CD4-positive, alpha-beta T cell treated with Interleukin-12 subunit alpha and Interleukin-12 subunit beta, for 1 hour (primary cell): ENCODE measurements around the gene MEX3B.
"Not testable (repeated sequence)": the region's sequence is repeated elsewhere in the genome, so short reads cannot be mapped to it uniquely, and the experiment has no call there.

Experiments
- DNase-seq: peaks from one replicate; pipeline ENCODE4 v3.0.0-alpha.2; 2020

MEX3B gene

GRCh38 chr15:82047453-82048400 lies 1.9 kb upstream of the MEX3B start:
- DNase-seq = no peak

- peak; percentile 89 for DNase-seq
These were observed 1.0 kb upstream of the MEX3B start for GRCh38 chr15:82046666-82047452.

GRCh38 chr15:82045179-82045891 lies 483 bp downstream of the MEX3B start:
- DNase-seq = peak; percentile 8

- peak; percentile 26 for DNase-seq
These were observed 1.2 kb downstream of the MEX3B start for GRCh38 chr15:82044373-82045178.

- DNase-seq = no peak
These were observed 1.9 kb downstream of the MEX3B start for GRCh38 chr15:82043796-82044372.

- DNase-seq = no peak
These were observed 2.6 kb downstream of the MEX3B start for GRCh38 chr15:82043130-82043673.

- no peak for DNase-seq
These were observed 5.0 kb downstream of the MEX3B start for GRCh38 chr15:82040862-82041261.

GRCh38 chr15:82040390-82040789 lies 5.4 kb downstream of the MEX3B start:
- DNase-seq = no peak

- DNase-seq = no peak
These were observed 5.9 kb downstream of the MEX3B start for GRCh38 chr15:82039871-82040270.

GRCh38 chr15:82036461-82036860 lies 9.4 kb downstream of the MEX3B start:
- no peak for DNase-seq

- no peak for DNase-seq
These were observed 13.9 kb downstream of the MEX3B start for GRCh38 chr15:82031871-82032270.

- DNase-seq = no peak
These were observed 15.6 kb downstream of the MEX3B start for GRCh38 chr15:82030176-82030575.

- not testable (repeated sequence) for DNase-seq
These were observed 17.7 kb downstream of the MEX3B start for GRCh38 chr15:82028163-82028562.

- DNase-seq = no peak
These were observed 23.8 kb downstream of the MEX3B start for GRCh38 chr15:82021992-82022391.

GRCh38 chr15:82020625-82021394 lies 25.0 kb downstream of the MEX3B start:
- no peak for DNase-seq

GRCh38 chr15:82018201-82018600 lies 27.6 kb downstream of the MEX3B start:
- DNase-seq = no peak

- no peak for DNase-seq
These were observed 28.2 kb downstream of the MEX3B start for GRCh38 chr15:82017656-82018055.

GRCh38 chr15:82014989-82015388 lies 30.8 kb downstream of the MEX3B start:
- no peak for DNase-seq

GRCh38 chr15:82012908-82013307 lies 32.9 kb downstream of the MEX3B start:
- no peak for DNase-seq

- no peak for DNase-seq
These were observed 40.6 kb downstream of the MEX3B start for GRCh38 chr15:82005239-82005638.

GRCh38 chr15:82003916-82004315 lies 41.9 kb downstream of the MEX3B start:
- DNase-seq = no peak
